ENCODE data around the gene BANK1.

The BANK1 gene

GRCh38 chr4:102057122-102057521, 266.6 kb downstream of the BANK1 start:
- TF ChIP-seq NFIC (IDR thresholded peaks at IDR 0.05): no peak

- no peak for TF ChIP-seq USF1 (IDR thresholded peaks at IDR 0.05)
- TF ChIP-seq CREB1 (IDR thresholded peaks at IDR 0.05; ENCODE audit: low read depth): no peak
- no peak for TF ChIP-seq FOXM1 (IDR thresholded peaks at IDR 0.05; ENCODE audit: borderline replicate concordance, low read depth)
- no peak for TF ChIP-seq MAX (IDR thresholded peaks at IDR 0.05)
Measured at GRCh38 chr4:102061133-102061532, 270.6 kb downstream of the BANK1 start.

- TF ChIP-seq REST (IDR thresholded peaks at IDR 0.05; ENCODE audit: low read depth): no peak
- TF ChIP-seq CEBPB (IDR thresholded peaks at IDR 0.05): no peak
- no peak for TF ChIP-seq TEAD4 (IDR thresholded peaks at IDR 0.05)
- TF ChIP-seq FOXM1 (IDR thresholded peaks at IDR 0.05; ENCODE audit: borderline replicate concordance, low read depth): no peak
- TF ChIP-seq CREB1 (IDR thresholded peaks at IDR 0.05; ENCODE audit: low read depth): no peak
- TF ChIP-seq NFIC (IDR thresholded peaks at IDR 0.05): no peak
- TF ChIP-seq TAF1 (IDR thresholded peaks at IDR 0.05; ENCODE audit: low read depth): no peak
- TF ChIP-seq MAX (IDR thresholded peaks at IDR 0.05): no peak
- TF ChIP-seq EP300 (IDR thresholded peaks at IDR 0.05; ENCODE audit: borderline replicate concordance): no peak
- no peak for TF ChIP-seq ZBTB7A (IDR thresholded peaks at IDR 0.05; ENCODE audit: low read depth)
- TF ChIP-seq USF1 (IDR thresholded peaks at IDR 0.05): no peak
- no peak for TF ChIP-seq EGR1 (IDR thresholded peaks at IDR 0.05)
- no peak for TF ChIP-seq YY1 (IDR thresholded peaks at IDR 0.05; ENCODE audit: low read depth)
- TF ChIP-seq RAD21 (IDR thresholded peaks at IDR 0.05; ENCODE audit: low read depth): no peak
- TF ChIP-seq TCF12 (IDR thresholded peaks at IDR 0.05; ENCODE audit: low read depth): no peak
Measured at GRCh38 chr4:102064747-102065442, 274.4 kb downstream of the BANK1 start.

GRCh38 chr4:102076622-102077021, 286.1 kb downstream of the BANK1 start:
- TF ChIP-seq MAX (IDR thresholded peaks at IDR 0.05) (no peak), FOXM1 (IDR thresholded peaks at IDR 0.05; ENCODE audit: borderline replicate concordance, low read depth) (no peak), EP300 (IDR thresholded peaks at IDR 0.05; ENCODE audit: borderline replicate concordance) (no peak), RAD21 (IDR thresholded peaks at IDR 0.05; ENCODE audit: low read depth) (no peak), REST (IDR thresholded peaks at IDR 0.05; ENCODE audit: low read depth) (no peak), ZBTB7A (IDR thresholded peaks at IDR 0.05; ENCODE audit: low read depth) (no peak), CREB1 (IDR thresholded peaks at IDR 0.05; ENCODE audit: low read depth) (no peak), TEAD4 (IDR thresholded peaks at IDR 0.05) (no peak), EGR1 (IDR thresholded peaks at IDR 0.05) (no peak), USF1 (IDR thresholded peaks at IDR 0.05) (no peak), NFIC (IDR thresholded peaks at IDR 0.05) (no peak)

- TF ChIP-seq REST (IDR thresholded peaks at IDR 0.05; ENCODE audit: low read depth) (no peak), CREB1 (IDR thresholded peaks at IDR 0.05; ENCODE audit: low read depth) (no peak), CEBPB (IDR thresholded peaks at IDR 0.05) (no peak), ZBTB7A (IDR thresholded peaks at IDR 0.05; ENCODE audit: low read depth) (no peak), NFIC (IDR thresholded peaks at IDR 0.05) (no peak), EP300 (IDR thresholded peaks at IDR 0.05; ENCODE audit: borderline replicate concordance) (no peak), TCF12 (IDR thresholded peaks at IDR 0.05; ENCODE audit: low read depth) (no peak), TAF1 (IDR thresholded peaks at IDR 0.05; ENCODE audit: low read depth) (no peak), TEAD4 (IDR thresholded peaks at IDR 0.05) (no peak), USF1 (IDR thresholded peaks at IDR 0.05) (no peak)
Measured at GRCh38 chr4:102080184-102080583, 289.7 kb downstream of the BANK1 start.

All from Ishikawa (cell line).